Peyer's patch (tissue), 4 donors: ENCODE results near the gene AGBL4.

Source experiments
- CTCF ChIP-seq, 6 experiments: fragments of 450-650 bp in 4 of 6; fragments of 200-600 bp in 2 of 6; sonication (generic) in 1 of 6; IDR thresholded peaks; one replicate each; pipeline ENCODE4 v1.5.1; 2017 to 2019; ENCODE audit warnings: antibody characterized with exemption in 6 of 6, mild to moderate bottlenecking in 3 of 6, moderate library complexity in 1 of 6
- POLR2A ChIP-seq, 2 donors: fragments of 450-650 bp; IDR thresholded peaks; one replicate each; pipeline ENCODE4 v1.5.1; 2017; ENCODE audit warnings: antibody characterized with exemption in 2 of 2, mild to moderate bottlenecking in 2 of 2, moderate library complexity in 2 of 2

GRCh38 chr1:48749068-48749467, 1274.7 kb downstream of the AGBL4 start:
- no peak for TF ChIP-seq CTCF (IDR thresholded peaks at IDR 0.05)
- no peak for TF ChIP-seq POLR2A (IDR thresholded peaks at IDR 0.05)
